H1 (cell line): ENCODE results near the gene WFDC12. TPM values are rescaled to one million over a fixed set of nuclear protein-coding genes. Genes with fewer than 3 reads are reported as not detected.

ENCODE experiments used
- CTCF ChIA-PET: fragments of 300-600 bp; sonication (Branson Sonifier 250); formaldehyde crosslinking; loops from one replicate; lab custom pipeline; 2021; ENCODE audit not compliant: partially characterized antibody; lab: Charles Lee
- POLR2A ChIA-PET: fragments of 300-600 bp; sonication (Branson Sonifier 250); formaldehyde crosslinking; loops from one replicate; lab custom pipeline; 2021; ENCODE audit warnings: inconsistent platforms; ENCODE audit not compliant: partially characterized antibody; lab: Charles Lee
- DNase-seq, 2 experiments: peaks; one replicate each; pipeline versions ENCODE4 v3.0.0 to v3.0.0-alpha.2; 2010 to 2022; ENCODE audit warnings: low spot score in 2 of 2, low read depth in 1 of 2, mixed read lengths in 1 of 2
- FAIRE-seq: peaks from 2 replicates; lab custom pipeline; 2011; peaks lifted over from hg19 to GRCh38; lab: Jason Lieb, UNC
- H2AFZ ChIP-seq: 2 replicates; pipeline ENCODE4 v1.8.1; 2012; ENCODE audit warnings: low read length, inconsistent platforms
- H2AK5ac ChIP-seq: 2 replicates; pipeline ENCODE4 v1.6.1; 2013; ENCODE audit warnings: low read depth, low read length
- H2BK120ac ChIP-seq: replicated peaks from 2 replicates; pipeline ENCODE3; 2013; ENCODE audit warnings: low read depth, low read length, inconsistent platforms
- H2BK12ac ChIP-seq: 2 replicates; pipeline ENCODE4 v1.6.1; 2013; ENCODE audit warnings: low read depth, low read length
- H2BK15ac ChIP-seq: 2 replicates; pipeline ENCODE4 v1.6.1; 2013; ENCODE audit warnings: low read length
- H2BK20ac ChIP-seq: 2 replicates; pipeline ENCODE4 v1.6.1; 2013; ENCODE audit warnings: low read length
- H2BK5ac ChIP-seq: 2 replicates; pipeline ENCODE4 v1.6.1; 2013; ENCODE audit warnings: low read depth, low read length
- H3K14ac ChIP-seq: 2 replicates; pipeline ENCODE4 v1.6.1; 2013; ENCODE audit warnings: inconsistent platforms; ENCODE audit not compliant: insufficient read length
- H3K18ac ChIP-seq: 2 replicates; pipeline ENCODE4 v1.6.1; 2013; ENCODE audit warnings: low read length; ENCODE audit errors: extremely low read depth
- H3K23ac ChIP-seq: 2 replicates; pipeline ENCODE4 v1.6.1; 2013; ENCODE audit warnings: inconsistent platforms; ENCODE audit not compliant: insufficient read length
- H3K23me2 ChIP-seq: 2 replicates; pipeline ENCODE4 v1.6.1; 2013; ENCODE audit warnings: low read depth, low read length
- H3K27ac ChIP-seq: 2 replicates; pipeline ENCODE4 v1.6.1; 2011; ENCODE audit warnings: low read depth, low read length, inconsistent platforms
- H3K27me3 ChIP-seq, 4 experiments: replicated peaks in 1 of 4; 1 replicate in 1 of 4; 2 replicates in 3 of 4; pipeline versions ENCODE4 v1.6.1 to v1.8.1; 2011 to 2013; ENCODE audit warnings: low read length in 3 of 4, mild to moderate bottlenecking in 3 of 4, inconsistent platforms in 2 of 4, mixed read lengths in 2 of 4, moderate library complexity in 1 of 4; ENCODE audit not compliant: control insufficient read depth in 3 of 4, insufficient read depth in 3 of 4; ENCODE audit errors: extremely low read depth in 1 of 4
- H3K36me3 ChIP-seq, 4 experiments: 2 replicates each; pipeline versions ENCODE4 v1.6.1 to v1.8.1; 2011 to 2013; ENCODE audit warnings: mild to moderate bottlenecking in 4 of 4, low read length in 3 of 4, moderate library complexity in 2 of 4, control low read depth in 1 of 4, inconsistent platforms in 1 of 4; ENCODE audit not compliant: insufficient read depth in 4 of 4, control insufficient read depth in 2 of 4
- H3K4ac ChIP-seq: replicated peaks from 2 replicates; pipeline ENCODE3; 2013; ENCODE audit warnings: low read length, low read depth, mixed read lengths, inconsistent platforms; ENCODE audit not compliant: insufficient read length
- H3K4me1 ChIP-seq, 4 experiments: replicated peaks in 1 of 4; 1 replicate in 1 of 4; 2 replicates in 3 of 4; pipeline versions ENCODE4 v1.6.1 to v1.8.1; 2011 to 2013; ENCODE audit warnings: low read length in 3 of 4, inconsistent platforms in 2 of 4, mixed read lengths in 1 of 4; ENCODE audit not compliant: insufficient read depth in 4 of 4, control insufficient read depth in 3 of 4
- H3K4me2 ChIP-seq, 2 experiments: 2 replicates each; pipeline versions ENCODE4 v1.6.1 to v1.8.1; 2011 to 2013; ENCODE audit warnings: low read depth in 2 of 2, low read length in 2 of 2, control low read depth in 1 of 2, inconsistent platforms in 1 of 2, mild to moderate bottlenecking in 1 of 2; ENCODE audit not compliant: insufficient read depth in 1 of 2
- H3K4me3 ChIP-seq, 4 experiments: fragments of 200-600, 300-600 bp in 1 of 4; sonication (generic), shearing (Covaris generic), sonication (Bioruptor Twin) in 1 of 4; 2 replicates each; pipeline versions ENCODE4 v1.5.1 to v1.8.1; 2011 to 2016; ENCODE audit warnings: low read length in 4 of 4, low read depth in 3 of 4, control low read depth in 2 of 4, inconsistent platforms in 2 of 4, mild to moderate bottlenecking in 2 of 4, mixed read lengths in 1 of 4, moderate library complexity in 1 of 4; ENCODE audit not compliant: insufficient read depth in 2 of 4; ENCODE audit errors: extremely low read depth in 1 of 4
- H3K56ac ChIP-seq: replicated peaks from 2 replicates; pipeline ENCODE3; 2013; ENCODE audit warnings: low read depth, mild to moderate bottlenecking, mixed read lengths, low read length, inconsistent platforms; ENCODE audit not compliant: insufficient read length
- H3K79me1 ChIP-seq: 2 replicates; pipeline ENCODE4 v1.6.1; 2013; ENCODE audit warnings: low read depth, low read length, control low read depth
- H3K79me2 ChIP-seq, 2 experiments: 2 replicates each; pipeline versions ENCODE4 v1.6.1 to v1.8.1; 2012 to 2013; ENCODE audit warnings: low read length in 2 of 2, mild to moderate bottlenecking in 2 of 2, inconsistent platforms in 1 of 2; ENCODE audit not compliant: insufficient read depth in 2 of 2, control insufficient read depth in 1 of 2
- H3K9ac ChIP-seq, 4 experiments: replicated peaks in 1 of 4; 1 replicate in 1 of 4; 2 replicates in 3 of 4; pipeline versions ENCODE4 v1.6.1 to v1.8.1; 2011 to 2013; ENCODE audit warnings: low read depth in 3 of 4, low read length in 3 of 4, control low read depth in 2 of 4, mild to moderate bottlenecking in 2 of 4, moderate library complexity in 2 of 4, inconsistent platforms in 1 of 4; ENCODE audit errors: extremely low read depth in 1 of 4
- H3K9me3 ChIP-seq, 2 experiments: 2 replicates each; pipeline versions ENCODE4 v1.6.1 to v1.8.1; 2012 to 2013; ENCODE audit warnings: mild to moderate bottlenecking in 2 of 2, moderate library complexity in 2 of 2, control low read depth in 1 of 2, inconsistent platforms in 1 of 2, low read depth in 1 of 2, low read length in 1 of 2, mixed read lengths in 1 of 2; ENCODE audit not compliant: insufficient read depth in 2 of 2
- H4K20me1 ChIP-seq, 2 experiments: replicated peaks in 1 of 2; 2 replicates each; pipeline versions ENCODE3 to v1.8.1; 2011 to 2013; ENCODE audit warnings: inconsistent platforms in 2 of 2, low read length in 2 of 2, mild to moderate bottlenecking in 1 of 2; ENCODE audit not compliant: insufficient read depth in 2 of 2, control insufficient read depth in 1 of 2
- H4K5ac ChIP-seq: 2 replicates; pipeline ENCODE4 v1.6.1; 2013; ENCODE audit warnings: low read length, low read depth, mixed read lengths, inconsistent platforms; ENCODE audit not compliant: insufficient read length
- H4K8ac ChIP-seq: 2 replicates; pipeline ENCODE4 v1.8.0; 2013; ENCODE audit warnings: mild to moderate bottlenecking, moderate library complexity, low read length, inconsistent platforms; ENCODE audit not compliant: insufficient read depth; ENCODE audit errors: extremely low read depth
- H4K91ac ChIP-seq: replicated peaks from 2 replicates; pipeline ENCODE3; 2013; ENCODE audit warnings: low read length, mixed read lengths, inconsistent platforms; ENCODE audit not compliant: insufficient read length
- ASH2L ChIP-seq: fragments of 200-600, 300-600 bp; sonication (generic); IDR thresholded peaks from one replicate; pipeline ENCODE4 v1.7.1; 2017; ENCODE audit warnings: low read length
- BACH1 ChIP-seq: IDR thresholded peaks from 2 replicates; pipeline ENCODE4 v1.6.1; 2012; ENCODE audit warnings: low read length, improper control_type of control experiment
- CREB1 ChIP-seq: IDR thresholded peaks from 2 replicates; pipeline ENCODE4 v1.6.1; 2012; ENCODE audit warnings: inconsistent platforms
- CTCF ChIP-seq, 3 experiments: IDR thresholded peaks; 1 replicate in 2 of 3; 2 replicates in 1 of 3; pipeline versions ENCODE4 v1.5.1 to v1.6.1; 2011; ENCODE audit warnings: low read length in 3 of 3, mild to moderate bottlenecking in 3 of 3, inconsistent platforms in 2 of 3, low read depth in 1 of 3, moderate library complexity in 1 of 3; ENCODE audit not compliant: insufficient read depth in 1 of 3; ENCODE audit errors: control extremely low read depth in 1 of 3
- GTF2F1 ChIP-seq: IDR thresholded peaks from 2 replicates; pipeline ENCODE4 v1.6.1; 2012; ENCODE audit warnings: low read depth, low read length, improper control_type of control experiment, borderline replicate concordance
- WGBS, 2 experiments: shearing (Covaris generic) in 1 of 2; methylation state at CpG; one replicate each; pipeline versions ENCODE4 v1.1.6 to v1.1.7; 2013 to 2015; ENCODE audit warnings: low lambda C conversion rate in 2 of 2, mixed read lengths in 2 of 2, inconsistent platforms in 1 of 2, low coverage in 1 of 2, missing lambda C conversion rate in 1 of 2; ENCODE audit not compliant: insufficient replicate concordance in 2 of 2, insufficient coverage in 1 of 2, insufficient read length in 1 of 2; ENCODE audit errors: extremely low coverage in 1 of 2, missing lambda C conversion rate in 1 of 2; 5-methylcytosine and 5-hydroxymethylcytosine counted together
- polyA plus RNA-seq, 7 experiments: library from polyadenylated mRNA; depleted of rRNA in 3 of 7; stranded (reverse) in 5 of 7; unstranded in 2 of 7; fragments of >200 nt in 5 of 7; fragments of 200-250 nt in 2 of 7; gene quantifications; 1 replicate in 5 of 7; 2 replicates in 1 of 7; 4 replicates in 1 of 7; pipeline versions ENCODE4 v1.2.1 to v1.2.3, GENCODE V29; 2011 to 2013; ENCODE audit warnings: missing spikeins in 2 of 7, mixed read lengths in 2 of 7
- total RNA-seq: library from RNA; stranded (reverse); fragmentation: NEBNext Ultra II Directional; extraction: Animal tissue kit (Norgen Biotek cat#: 25700); gene quantifications from 2 replicates; pipeline ENCODE4 v1.2.1, GENCODE V29; 2021
- TF ChIP-seq, protein P1 (sequence below): IDR thresholded peaks from 2 replicates; pipeline ENCODE4 v1.6.1; 2012; ENCODE audit warnings: low read length, inconsistent platforms

Gene WFDC12
- total and polyA plus RNA-seq, 2 of the 8 experiments (the other 6 are each of a cell fraction or from before 2014, with no cell fraction given): not detected

DNA sequence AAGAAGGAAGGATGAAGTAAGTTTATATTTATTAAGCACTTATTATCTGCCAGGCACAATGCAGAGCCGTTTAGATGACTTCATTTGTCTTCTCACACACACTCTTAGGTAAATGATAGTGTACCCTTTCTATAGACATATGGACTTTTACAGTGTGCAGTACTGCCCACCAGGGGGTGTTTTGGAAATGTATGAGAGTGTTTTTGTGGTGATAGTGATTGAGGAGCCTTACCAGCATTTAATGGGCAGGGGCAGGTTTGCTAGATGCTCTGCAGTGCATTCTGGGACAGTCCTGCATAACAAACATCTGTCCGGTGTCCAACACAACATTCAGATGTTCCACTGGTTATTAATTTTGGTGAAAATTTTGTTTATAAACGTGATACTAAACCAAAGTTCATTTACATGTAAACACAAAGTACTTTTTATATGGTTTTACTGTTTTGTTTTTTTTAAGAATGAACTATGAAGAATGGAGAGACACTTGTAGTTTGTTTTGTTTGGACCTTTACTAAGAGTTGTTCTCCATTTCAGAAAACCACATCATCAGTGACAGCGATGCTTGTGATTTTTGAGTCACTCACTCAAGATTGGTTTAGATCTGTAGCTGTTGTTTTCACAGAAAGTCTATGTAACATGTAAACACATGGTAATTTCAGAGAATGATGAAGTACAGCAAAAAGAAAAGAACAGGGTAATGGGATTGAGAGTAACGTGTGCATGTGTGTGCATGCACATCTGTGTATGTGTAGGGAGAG lies 43.2 kb downstream of the WFDC12 start:
- no peak overlapping the region for H3K14ac ChIP-seq
- H3K27ac ChIP-seq: no peak overlapping the region
- H3K27me3 ChIP-seq: no peaks in the 10 kb centered on the region
- CTCF ChIA-PET: no interaction called here
- WGBS, 2 experiments: 89% methylated on average over 5 of the region's 5 CpGs; no CpG with 5 or more reads in 1 of the 2 experiments
- H3K4me2 ChIP-seq: no peak overlapping the region
- H3K9ac ChIP-seq: no peak overlapping the region
- H4K5ac ChIP-seq: no peak overlapping the region
- no peak overlapping the region for H2BK12ac ChIP-seq
- no peak overlapping the region for H3K4me3 ChIP-seq
- H3K23me2 ChIP-seq: no peaks in the 10 kb centered on the region
- H2BK20ac ChIP-seq: no peak overlapping the region
- no peak for FAIRE-seq
- H3K9me3 ChIP-seq: peaks cover 3 to 9% of the 10 kb centered on the region in 2 experiments; a peak in 3 of 4 replicates
- no peak overlapping the region for H2AFZ ChIP-seq
- H2BK120ac ChIP-seq: no peak overlapping the region
- POLR2A ChIA-PET: no interaction called here
- H3K4ac ChIP-seq: no peak overlapping the region
- H2BK15ac ChIP-seq: no peak overlapping the region
- no peak overlapping the region for H3K18ac ChIP-seq
- peaks cover 0 to 8% (median 2%) of the 10 kb centered on the region in 4 experiments; a peak in 2 of 7 replicates for H3K4me1 ChIP-seq
- no peaks in the 10 kb centered on the region for H4K20me1 ChIP-seq
- H4K8ac ChIP-seq: no peak overlapping the region
- no peak overlapping the region for H4K91ac ChIP-seq
- H3K79me1 ChIP-seq: no peaks in the 10 kb centered on the region
- no peak for DNase-seq
- H2AK5ac ChIP-seq: no peak overlapping the region
- peaks cover 0 to 34% (median 5%) of the 10 kb centered on the region in 4 experiments; a peak in 4 of 8 replicates for H3K36me3 ChIP-seq
- no peaks in the 10 kb centered on the region for H3K79me2 ChIP-seq
- TF ChIP-seq ASH2L (no peak), CTCF (IDR thresholded peaks at IDR 0.05; ENCODE audit: control extremely low read depth in 1 of 3, insufficient read depth in 1 of 3, low read depth in 1 of 3, low read length in 3 of 3) (peak in 1 of 3 experiments; percentile 3; a peak in 1 of 4 replicates), BACH1 (no peak), GTF2F1 (no peak), CREB1 (no peak)
- TF ChIP-seq, protein P1, sequence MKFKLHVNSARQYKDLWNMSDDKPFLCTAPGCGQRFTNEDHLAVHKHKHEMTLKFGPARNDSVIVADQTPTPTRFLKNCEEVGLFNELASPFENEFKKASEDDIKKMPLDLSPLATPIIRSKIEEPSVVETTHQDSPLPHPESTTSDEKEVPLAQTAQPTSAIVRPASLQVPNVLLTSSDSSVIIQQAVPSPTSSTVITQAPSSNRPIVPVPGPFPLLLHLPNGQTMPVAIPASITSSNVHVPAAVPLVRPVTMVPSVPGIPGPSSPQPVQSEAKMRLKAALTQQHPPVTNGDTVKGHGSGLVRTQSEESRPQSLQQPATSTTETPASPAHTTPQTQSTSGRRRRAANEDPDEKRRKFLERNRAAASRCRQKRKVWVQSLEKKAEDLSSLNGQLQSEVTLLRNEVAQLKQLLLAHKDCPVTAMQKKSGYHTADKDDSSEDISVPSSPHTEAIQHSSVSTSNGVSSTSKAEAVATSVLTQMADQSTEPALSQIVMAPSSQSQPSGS: no peak
- no peak overlapping the region for H3K56ac ChIP-seq
- H2BK5ac ChIP-seq: no peak overlapping the region
- no peak overlapping the region for H3K23ac ChIP-seq
